HepG2 (cell line): ENCODE results near the gene MYOZ1. TPM values are rescaled to one million over a fixed set of nuclear protein-coding genes. Genes with fewer than 3 reads are reported as not detected.

Source experiments
- ETV6 ChIP-seq: sonication (generic); formaldehyde crosslinking; conservative IDR thresholded peaks from 2 replicates; pipeline ENCODE4 v1.4.0; 2020; ENCODE audit warnings: missing genetic modification reagents
- KDM5A ChIP-seq: fragments of 200-600 bp; sonication (generic); IDR thresholded peaks from 2 replicates; pipeline ENCODE4 v1.7.0; 2018; ENCODE audit warnings: antibody characterized with exemption, mild to moderate bottlenecking, low read length, borderline replicate concordance
- NCOA2 ChIP-seq: sonication (generic); formaldehyde crosslinking; IDR thresholded peaks from 2 replicates; pipeline ENCODE4 v1.8.0; 2022; ENCODE audit warnings: inconsistent platforms
- PCBP2 ChIP-seq: fragments of 200-400 bp; formaldehyde crosslinking; optimal IDR thresholded peaks from 2 replicates; pipeline ENCODE3; 2018; ENCODE audit warnings: low read length, low read depth; ENCODE audit not compliant: poor library complexity, severe bottlenecking
- SRSF9 ChIP-seq: fragments of 200-400 bp; formaldehyde crosslinking; IDR thresholded peaks from 2 replicates; pipeline ENCODE4 v1.6.1; 2018; ENCODE audit warnings: borderline replicate concordance, mild to moderate bottlenecking, low read depth, low read length; ENCODE audit not compliant: insufficient read depth, poor library complexity, severe bottlenecking
- ZC3H13 ChIP-seq: sonication (generic); formaldehyde crosslinking; IDR thresholded peaks from 2 replicates; pipeline ENCODE4 v1.8.1; 2023; ENCODE audit warnings: mild to moderate bottlenecking, missing genetic modification reagents, moderate library complexity
- ZNF136 ChIP-seq: sonication (generic); formaldehyde crosslinking; IDR thresholded peaks from 2 replicates; pipeline ENCODE4 v1.8.1; 2022; ENCODE audit warnings: low read depth, mild to moderate bottlenecking, moderate library complexity, missing genetic modification reagents
- ZNF430 ChIP-seq: sonication (generic); formaldehyde crosslinking; IDR thresholded peaks from 2 replicates; pipeline ENCODE4 v1.9.0; 2021; ENCODE audit warnings: mild to moderate bottlenecking, missing genetic modification reagents
- ZNF557 ChIP-seq: sonication (generic); formaldehyde crosslinking; IDR thresholded peaks from 2 replicates; pipeline ENCODE4 v1.4.0; 2020; ENCODE audit warnings: missing genetic modification reagents
- ZNF558 ChIP-seq: sonication (generic); formaldehyde crosslinking; IDR thresholded peaks from 2 replicates; pipeline ENCODE4 v1.9.0; 2022; ENCODE audit warnings: mild to moderate bottlenecking, missing genetic modification reagents, borderline replicate concordance
- ZNF724P ChIP-seq: sonication (generic); formaldehyde crosslinking; IDR thresholded peaks from 2 replicates; pipeline ENCODE4 v1.8.0; 2022; ENCODE audit warnings: missing genetic modification reagents, borderline replicate concordance
- ZNF790 ChIP-seq: sonication (generic); formaldehyde crosslinking; IDR thresholded peaks from 2 replicates; pipeline ENCODE4 v1.8.0; 2022; ENCODE audit warnings: missing genetic modification reagents, mild to moderate bottlenecking, borderline replicate concordance
- polyA plus RNA-seq, 8 experiments: library from polyadenylated mRNA; depleted of rRNA in 3 of 8; stranded (reverse) in 7 of 8; unstranded in 1 of 8; fragments of >200 nt; fragmentation: Illumina TruSeq in 4 of 8; extraction: Trizol in 4 of 8; gene quantifications; 2 replicates each; pipeline versions ENCODE4 v1.2.1 to v1.2.3, GENCODE V29; 2011 to 2016; ENCODE audit warnings: low read depth in 4 of 8, missing spikeins in 1 of 8, mixed read lengths in 1 of 8; ENCODE audit not compliant: insufficient read depth in 1 of 8
- total RNA-seq, 5 experiments: library from RNA; depleted of rRNA; stranded (reverse); fragments of >200 nt; fragmentation: Illumina TruSeq; extraction: Trizol; gene quantifications; 2 replicates each; pipeline ENCODE4 v1.2.3, GENCODE V29; 2016; ENCODE audit warnings: low read depth in 1 of 5
- TF ChIP-seq, protein P1 (sequence below), 2 experiments: sonication (generic) in 1 of 2; formaldehyde crosslinking in 1 of 2; IDR thresholded peaks; 2 replicates each; pipeline versions ENCODE4 v1.4.0 to v1.6.1; 2018 to 2020; ENCODE audit warnings: missing genetic modification reagents in 2 of 2, borderline replicate concordance in 1 of 2, low read depth in 1 of 2, mild to moderate bottlenecking in 1 of 2, missing biosample characterization in 1 of 2
- TF ChIP-seq, protein P2 (sequence below): sonication (generic); formaldehyde crosslinking; IDR thresholded peaks from 2 replicates; pipeline ENCODE4 v1.8.1; 2023; ENCODE audit warnings: mild to moderate bottlenecking, missing genetic modification reagents, borderline replicate concordance
- TF ChIP-seq, protein P3 (sequence below): IDR thresholded peaks from 2 replicates; pipeline ENCODE4 v1.6.1; 2016; ENCODE audit warnings: missing genetic modification reagents, missing compliant biosample characterization
- TF ChIP-seq, protein P4 (sequence below): sonication (generic); formaldehyde crosslinking; IDR thresholded peaks from 2 replicates; pipeline ENCODE4 v1.4.0; 2020; ENCODE audit warnings: mild to moderate bottlenecking, missing genetic modification reagents
- TF ChIP-seq, protein P5 (sequence below): sonication (generic); formaldehyde crosslinking; conservative IDR thresholded peaks from 2 replicates; pipeline ENCODE4 v1.5.0; 2020; ENCODE audit warnings: missing genetic modification reagents
- TF ChIP-seq, protein P6 (sequence below): sonication (generic); formaldehyde crosslinking; IDR thresholded peaks from 2 replicates; pipeline ENCODE4 v1.9.0; 2021; ENCODE audit warnings: missing genetic modification reagents, mild to moderate bottlenecking, borderline replicate concordance
- TF ChIP-seq, protein P7 (sequence below): IDR thresholded peaks from 2 replicates; pipeline ENCODE4 v1.6.1; 2016
- TF ChIP-seq, protein P8 (sequence below): sonication (generic); formaldehyde crosslinking; IDR thresholded peaks from 2 replicates; pipeline ENCODE4 v1.4.0; 2020; ENCODE audit warnings: missing genetic modification reagents

The MYOZ1 gene
- total and polyA plus RNA-seq, 2 of the 13 experiments (the other 11 are each of a cell fraction or from before 2014, with no cell fraction given) = not detected

DNA sequence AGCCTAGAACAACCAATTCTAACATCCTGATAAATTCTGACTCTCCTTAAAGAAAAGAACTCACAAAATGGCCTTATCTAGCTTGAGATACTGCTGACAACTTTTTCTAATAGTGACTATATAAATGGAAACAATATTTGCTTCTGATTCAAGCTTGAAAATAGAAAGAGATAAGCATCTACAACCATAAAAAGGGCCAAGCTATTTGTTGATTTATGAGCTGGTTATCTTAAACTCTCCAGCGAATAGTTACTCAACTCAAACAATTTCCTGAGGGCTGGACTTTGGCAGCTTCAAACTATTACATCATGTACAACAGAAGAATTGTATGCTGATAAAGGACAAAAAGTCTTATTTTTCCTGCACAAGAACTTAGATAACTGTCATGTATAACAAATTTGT is 54.7 kb downstream of the MYOZ1 start (continued):
- TF ChIP-seq, protein P1, sequence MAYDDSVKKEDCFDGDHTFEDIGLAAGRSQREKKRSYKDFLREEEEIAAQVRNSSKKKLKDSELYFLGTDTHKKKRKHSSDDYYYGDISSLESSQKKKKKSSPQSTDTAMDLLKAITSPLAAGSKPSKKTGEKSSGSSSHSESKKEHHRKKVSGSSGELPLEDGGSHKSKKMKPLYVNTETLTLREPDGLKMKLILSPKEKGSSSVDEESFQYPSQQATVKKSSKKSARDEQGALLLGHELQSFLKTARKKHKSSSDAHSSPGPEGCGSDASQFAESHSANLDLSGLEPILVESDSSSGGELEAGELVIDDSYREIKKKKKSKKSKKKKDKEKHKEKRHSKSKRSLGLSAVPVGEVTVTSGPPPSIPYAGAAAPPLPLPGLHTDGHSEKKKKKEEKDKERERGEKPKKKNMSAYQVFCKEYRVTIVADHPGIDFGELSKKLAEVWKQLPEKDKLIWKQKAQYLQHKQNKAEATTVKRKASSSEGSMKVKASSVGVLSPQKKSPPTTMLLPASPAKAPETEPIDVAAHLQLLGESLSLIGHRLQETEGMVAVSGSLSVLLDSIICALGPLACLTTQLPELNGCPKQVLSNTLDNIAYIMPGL (CRISPR knock-in tag; IDR thresholded peaks at IDR 0.05; ENCODE audit: borderline replicate concordance in 1 of 2, low read depth in 1 of 2) = no peak
- TF ChIP-seq, protein P2, sequence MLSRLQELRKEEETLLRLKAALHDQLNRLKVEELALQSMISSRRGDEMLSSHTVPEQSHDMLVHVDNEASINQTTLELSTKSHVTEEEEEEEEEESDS (CRISPR knock-in tag) = no peak
- no peak for TF ChIP-seq SRSF9
- TF ChIP-seq, protein P3, sequence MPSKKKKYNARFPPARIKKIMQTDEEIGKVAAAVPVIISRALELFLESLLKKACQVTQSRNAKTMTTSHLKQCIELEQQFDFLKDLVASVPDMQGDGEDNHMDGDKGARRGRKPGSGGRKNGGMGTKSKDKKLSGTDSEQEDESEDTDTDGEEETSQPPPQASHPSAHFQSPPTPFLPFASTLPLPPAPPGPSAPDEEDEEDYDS = no peak
- TF ChIP-seq, protein P4, sequence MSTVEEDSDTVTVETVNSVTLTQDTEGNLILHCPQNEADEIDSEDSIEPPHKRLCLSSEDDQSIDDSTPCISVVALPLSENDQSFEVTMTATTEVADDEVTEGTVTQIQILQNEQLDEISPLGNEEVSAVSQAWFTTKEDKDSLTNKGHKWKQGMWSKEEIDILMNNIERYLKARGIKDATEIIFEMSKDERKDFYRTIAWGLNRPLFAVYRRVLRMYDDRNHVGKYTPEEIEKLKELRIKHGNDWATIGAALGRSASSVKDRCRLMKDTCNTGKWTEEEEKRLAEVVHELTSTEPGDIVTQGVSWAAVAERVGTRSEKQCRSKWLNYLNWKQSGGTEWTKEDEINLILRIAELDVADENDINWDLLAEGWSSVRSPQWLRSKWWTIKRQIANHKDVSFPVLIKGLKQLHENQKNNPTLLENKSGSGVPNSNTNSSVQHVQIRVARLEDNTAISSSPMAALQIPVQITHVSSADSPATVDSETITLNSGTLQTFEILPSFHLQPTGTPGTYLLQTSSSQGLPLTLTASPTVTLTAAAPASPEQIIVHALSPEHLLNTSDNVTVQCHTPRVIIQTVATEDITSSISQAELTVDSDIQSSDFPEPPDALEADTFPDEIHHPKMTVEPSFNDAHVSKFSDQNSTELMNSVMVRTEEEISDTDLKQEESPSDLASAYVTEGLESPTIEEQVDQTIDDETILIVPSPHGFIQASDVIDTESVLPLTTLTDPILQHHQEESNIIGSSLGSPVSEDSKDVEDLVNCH (CRISPR knock-in tag) = no peak
- no peak for TF ChIP-seq ZNF430 (CRISPR knock-in tag)
- no peak; the same call in 1 of the 2 replicates for TF ChIP-seq ZNF136 (CRISPR knock-in tag)
- TF ChIP-seq, protein P5, sequence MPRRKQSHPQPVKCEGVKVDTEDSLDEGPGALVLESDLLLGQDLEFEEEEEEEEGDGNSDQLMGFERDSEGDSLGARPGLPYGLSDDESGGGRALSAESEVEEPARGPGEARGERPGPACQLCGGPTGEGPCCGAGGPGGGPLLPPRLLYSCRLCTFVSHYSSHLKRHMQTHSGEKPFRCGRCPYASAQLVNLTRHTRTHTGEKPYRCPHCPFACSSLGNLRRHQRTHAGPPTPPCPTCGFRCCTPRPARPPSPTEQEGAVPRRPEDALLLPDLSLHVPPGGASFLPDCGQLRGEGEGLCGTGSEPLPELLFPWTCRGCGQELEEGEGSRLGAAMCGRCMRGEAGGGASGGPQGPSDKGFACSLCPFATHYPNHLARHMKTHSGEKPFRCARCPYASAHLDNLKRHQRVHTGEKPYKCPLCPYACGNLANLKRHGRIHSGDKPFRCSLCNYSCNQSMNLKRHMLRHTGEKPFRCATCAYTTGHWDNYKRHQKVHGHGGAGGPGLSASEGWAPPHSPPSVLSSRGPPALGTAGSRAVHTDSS (CRISPR knock-in tag) = no peak
- no peak for TF ChIP-seq ZNF558
- no peak for TF ChIP-seq PCBP2
- peak; percentile 89 for TF ChIP-seq NCOA2 (CRISPR knock-in tag)
- TF ChIP-seq ZNF724P (CRISPR knock-in tag) = no peak
- no peak for TF ChIP-seq KDM5A
- TF ChIP-seq, protein P6, sequence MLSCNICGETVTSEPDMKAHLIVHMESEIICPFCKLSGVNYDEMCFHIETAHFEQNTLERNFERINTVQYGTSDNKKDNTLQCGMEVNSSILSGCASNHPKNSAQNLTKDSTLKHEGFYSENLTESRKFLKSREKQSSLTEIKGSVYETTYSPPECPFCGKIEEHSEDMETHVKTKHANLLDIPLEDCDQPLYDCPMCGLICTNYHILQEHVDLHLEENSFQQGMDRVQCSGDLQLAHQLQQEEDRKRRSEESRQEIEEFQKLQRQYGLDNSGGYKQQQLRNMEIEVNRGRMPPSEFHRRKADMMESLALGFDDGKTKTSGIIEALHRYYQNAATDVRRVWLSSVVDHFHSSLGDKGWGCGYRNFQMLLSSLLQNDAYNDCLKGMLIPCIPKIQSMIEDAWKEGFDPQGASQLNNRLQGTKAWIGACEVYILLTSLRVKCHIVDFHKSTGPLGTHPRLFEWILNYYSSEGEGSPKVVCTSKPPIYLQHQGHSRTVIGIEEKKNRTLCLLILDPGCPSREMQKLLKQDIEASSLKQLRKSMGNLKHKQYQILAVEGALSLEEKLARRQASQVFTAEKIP (CRISPR knock-in tag) = no peak
- TF ChIP-seq ZNF557 (CRISPR knock-in tag) = no peak
- TF ChIP-seq, protein P7, sequence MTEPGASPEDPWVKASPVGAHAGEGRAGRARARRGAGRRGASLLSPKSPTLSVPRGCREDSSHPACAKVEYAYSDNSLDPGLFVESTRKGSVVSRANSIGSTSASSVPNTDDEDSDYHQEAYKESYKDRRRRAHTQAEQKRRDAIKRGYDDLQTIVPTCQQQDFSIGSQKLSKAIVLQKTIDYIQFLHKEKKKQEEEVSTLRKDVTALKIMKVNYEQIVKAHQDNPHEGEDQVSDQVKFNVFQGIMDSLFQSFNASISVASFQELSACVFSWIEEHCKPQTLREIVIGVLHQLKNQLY = 0 out of 2 replicates have a peak, but pooled peaks have one; percentile 35
- no peak for TF ChIP-seq ZNF790 (CRISPR knock-in tag)
- TF ChIP-seq, protein P8, sequence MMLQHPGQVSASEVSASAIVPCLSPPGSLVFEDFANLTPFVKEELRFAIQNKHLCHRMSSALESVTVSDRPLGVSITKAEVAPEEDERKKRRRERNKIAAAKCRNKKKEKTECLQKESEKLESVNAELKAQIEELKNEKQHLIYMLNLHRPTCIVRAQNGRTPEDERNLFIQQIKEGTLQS (CRISPR knock-in tag) = peak; percentile 54; the same call in 1 of the 2 replicates
- no peak for TF ChIP-seq ETV6 (CRISPR knock-in tag)
- TF ChIP-seq ZC3H13 = no peak
